NOMO-1 (cell line): ENCODE results near the gene MTA1.

Experiments used
- DNase-seq, 2 experiments: peaks; one replicate each; lab custom pipeline; 2025; ENCODE audit not compliant: unreplicated experiment in 2 of 2; lab: John Stamatoyannopoulos, UW

MTA1 gene

GRCh38 chr14:105495990-105496830 is 76.6 kb downstream of the MTA1 start:
- no peak for DNase-seq

DNA sequence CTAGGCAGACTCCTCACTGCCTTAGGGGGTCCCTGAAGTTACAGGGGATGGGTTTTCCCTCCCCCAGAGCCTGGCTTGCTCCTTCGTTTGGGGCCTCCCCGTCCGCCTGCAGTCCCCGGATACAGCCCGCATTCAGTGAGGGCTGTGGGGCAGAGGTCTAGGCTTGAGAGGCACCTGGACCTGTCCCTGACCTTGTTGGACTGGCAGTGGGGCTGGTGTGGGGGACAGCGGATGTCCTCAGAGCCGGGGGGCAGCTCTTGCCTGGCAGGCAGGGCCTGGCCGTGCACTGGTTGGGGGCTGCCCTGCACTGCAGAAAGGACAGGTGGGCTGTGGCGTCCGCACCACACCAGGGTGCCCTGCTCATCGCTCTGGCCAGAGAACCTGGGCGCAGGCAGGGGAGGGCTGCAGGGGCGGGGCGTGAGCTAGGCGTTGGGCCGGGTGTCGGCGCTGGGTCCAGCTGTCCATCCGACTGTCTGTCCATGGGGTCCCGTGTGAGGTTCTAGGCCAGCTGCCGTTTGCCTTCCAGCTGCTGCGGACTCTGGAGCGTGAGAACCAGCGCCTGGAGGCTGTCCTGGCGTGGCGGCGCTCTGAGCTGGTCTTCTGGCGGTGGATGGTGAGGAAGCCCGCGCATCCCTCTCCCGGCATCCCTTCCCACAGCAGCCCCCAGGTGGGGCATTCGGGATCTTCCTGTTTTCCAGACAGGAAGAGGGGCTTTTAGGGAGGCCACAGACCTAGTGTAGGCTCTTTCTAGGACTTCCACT is 77.4 kb downstream of the MTA1 start:
- DNase-seq, result no peak

GRCh38 chr14:105497671-105498429 is 78.2 kb downstream of the MTA1 start:
- no peak for DNase-seq

DNA sequence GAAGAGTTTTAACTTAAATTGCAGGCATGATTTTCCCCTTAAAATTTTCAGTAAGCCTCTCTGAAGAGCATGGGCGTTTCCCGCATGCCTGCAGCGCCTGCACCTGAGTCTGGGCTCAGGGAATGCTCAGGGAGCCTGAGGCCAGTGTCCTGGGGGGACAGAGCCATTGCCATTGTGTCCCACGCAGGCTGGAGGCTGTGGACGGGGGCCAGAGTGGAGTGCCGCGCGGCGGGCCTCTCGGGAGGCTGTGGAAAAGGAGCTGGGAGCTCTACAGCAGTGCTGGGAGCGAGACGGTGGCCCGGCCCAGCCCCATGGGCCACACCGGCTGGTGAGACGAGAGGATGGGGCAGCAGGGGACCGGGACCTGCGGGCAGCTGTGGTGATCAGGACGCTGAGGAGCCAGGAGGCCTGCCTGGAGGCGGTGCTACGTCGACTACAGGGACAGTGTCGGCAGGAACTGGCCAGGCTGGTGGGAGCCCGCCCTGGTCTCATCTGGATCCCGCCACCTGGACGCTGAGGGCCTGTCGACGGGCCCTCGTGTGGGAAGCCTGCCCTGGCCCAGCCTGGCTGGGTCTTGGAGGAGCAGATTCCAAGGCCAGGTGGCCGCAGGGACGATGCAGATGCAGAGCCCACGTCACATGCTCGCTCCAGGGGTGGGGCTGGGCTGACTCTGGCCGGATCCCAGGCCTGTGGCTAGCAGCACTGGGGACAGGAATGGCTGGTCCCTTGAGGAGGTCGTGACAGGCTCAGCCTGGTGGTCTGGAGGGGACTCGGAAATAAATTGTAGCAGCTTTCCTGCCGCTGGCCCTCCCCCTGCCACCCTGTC is 79.0 kb downstream of the MTA1 start:
- DNase-seq, result no peak

DNA sequence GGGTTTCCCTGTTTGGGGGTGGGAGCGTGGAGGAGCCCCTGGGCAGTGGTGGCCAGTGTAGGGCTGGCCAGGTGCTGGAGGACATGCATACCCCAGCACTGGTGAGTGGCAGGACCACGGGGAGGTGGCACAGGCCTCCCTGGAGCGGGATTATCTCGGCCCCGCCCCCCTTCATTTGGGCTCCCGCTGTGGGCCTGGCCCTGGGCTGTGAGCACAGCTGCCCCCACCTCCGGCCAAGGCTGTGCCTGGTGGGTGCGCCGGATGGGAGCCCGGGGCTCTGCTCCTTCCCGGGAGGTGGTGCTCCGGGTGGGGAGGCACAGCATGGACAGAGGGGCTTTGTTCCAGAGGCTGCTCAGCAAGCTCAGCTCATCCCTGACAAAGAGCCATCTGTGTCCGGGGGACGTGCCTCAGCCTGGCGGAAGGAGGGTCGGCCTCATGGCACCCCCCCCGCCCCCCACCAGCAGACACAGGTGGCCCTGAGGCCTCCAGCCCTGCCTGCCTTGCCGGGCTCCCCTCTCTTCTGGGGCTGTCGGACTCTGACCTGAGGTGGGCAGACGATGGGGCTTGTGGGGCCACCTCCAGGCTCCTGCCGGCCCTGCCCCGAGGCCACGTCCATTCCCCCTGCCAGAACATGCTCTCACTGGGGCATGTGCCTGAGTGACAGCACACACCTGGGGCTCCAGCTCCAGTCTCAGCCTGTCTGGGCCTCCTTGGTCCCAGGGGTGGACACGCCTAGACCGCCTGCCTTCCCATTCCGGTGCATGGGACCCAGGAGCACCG is 79.8 kb downstream of the MTA1 start:
- DNase-seq, result no peak

DNA sequence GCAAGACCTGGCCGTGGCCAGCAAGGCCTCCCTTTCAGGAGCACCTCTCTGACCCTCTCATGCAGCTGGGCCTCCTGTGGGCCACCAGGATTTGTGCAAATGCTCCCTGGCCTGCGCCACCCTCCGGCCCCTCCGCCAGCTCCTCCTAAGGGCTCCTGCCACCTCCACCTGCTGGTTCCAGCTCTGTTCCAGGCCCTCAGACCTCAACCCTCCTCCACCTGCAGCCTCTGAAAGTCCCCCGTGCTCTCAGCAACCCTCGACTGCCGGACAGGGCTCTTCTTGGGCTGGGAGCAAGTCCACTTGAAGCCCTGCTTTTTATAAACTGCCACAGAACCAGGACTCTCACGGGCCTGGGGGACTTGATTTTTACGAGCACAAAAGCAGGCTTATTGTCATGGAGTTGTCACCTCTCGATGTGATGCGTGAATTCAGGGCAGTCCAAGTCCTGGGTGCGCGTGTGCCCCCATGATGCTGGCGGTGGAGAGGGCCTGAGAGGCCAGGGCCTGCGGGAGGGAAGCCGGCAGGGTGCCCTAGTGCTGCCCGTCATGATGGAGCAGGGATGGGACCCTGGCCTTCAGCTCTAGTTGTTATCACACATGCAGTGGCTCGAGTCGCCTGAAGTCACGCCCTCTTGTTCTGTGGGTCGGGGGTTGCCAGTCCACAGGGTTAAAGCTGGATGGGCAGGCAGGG is 80.6 kb downstream of the MTA1 start:
- no peak for DNase-seq

DNA sequence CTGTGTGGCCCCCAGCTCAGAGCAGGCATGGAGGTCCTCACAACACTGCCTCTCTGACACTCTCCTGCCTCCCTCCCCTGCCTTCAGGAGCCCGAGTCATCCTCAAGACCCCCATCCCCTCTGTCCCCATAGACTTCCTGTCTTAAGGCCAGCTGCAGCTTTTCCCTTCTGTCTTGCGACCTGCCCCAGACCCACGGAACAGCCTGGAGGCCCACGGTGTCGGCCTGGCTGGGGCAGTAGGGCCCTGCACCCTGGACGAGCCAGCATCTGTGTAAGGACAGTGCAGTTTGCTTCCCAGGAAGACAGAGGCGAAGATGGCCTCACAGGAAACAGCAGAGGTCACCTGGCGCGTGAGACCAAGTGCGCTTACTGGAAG is 81.1 kb downstream of the MTA1 start:
- no peak for DNase-seq

GRCh38 chr14:105501504-105502291 is 82.1 kb downstream of the MTA1 start:
- DNase-seq, result no peak

DNA sequence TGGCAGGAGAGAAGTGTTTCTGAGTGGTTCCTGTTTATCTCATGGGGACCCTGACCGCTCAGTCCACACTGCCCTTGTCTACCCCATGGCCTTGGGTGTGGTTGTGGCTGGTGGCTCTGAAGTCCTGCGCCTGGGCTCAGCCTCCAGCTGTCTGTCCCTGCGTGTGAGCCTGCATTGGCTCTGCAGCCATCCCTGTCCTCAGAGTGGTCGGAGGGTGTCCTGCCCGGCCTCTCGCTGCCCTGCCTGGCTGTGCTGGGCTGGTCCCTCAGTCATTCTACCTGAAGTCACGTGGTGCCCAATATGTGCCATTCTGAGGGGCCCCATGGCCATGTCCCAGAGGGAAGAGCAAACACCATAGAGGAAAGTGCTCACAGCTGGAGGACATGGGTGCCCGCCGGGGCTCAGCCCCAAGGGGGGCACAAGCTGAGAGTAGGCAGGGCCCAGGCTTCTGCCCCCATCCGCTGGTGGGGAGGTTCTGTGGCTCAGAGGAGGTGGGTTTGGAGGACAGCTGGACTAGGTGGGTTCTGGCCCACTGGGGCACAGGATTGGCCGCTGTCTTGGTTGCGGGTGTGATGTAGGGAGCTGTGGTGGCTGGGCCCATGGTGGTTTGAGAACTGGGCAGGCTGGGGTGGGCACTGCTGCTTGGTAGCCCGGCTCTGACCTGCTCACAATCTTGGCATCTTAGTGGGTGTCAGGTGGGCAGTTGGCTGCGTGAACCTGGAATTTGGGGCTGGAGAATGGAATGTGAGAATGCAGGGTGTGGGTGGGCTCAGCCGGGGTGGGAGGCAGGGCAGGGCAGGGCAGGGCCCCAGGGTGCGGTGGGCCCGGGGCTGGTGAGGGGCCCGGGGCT is 83.0 kb downstream of the MTA1 start:
- DNase-seq, result no peak

GRCh38 chr14:105503296-105503640 is 83.6 kb downstream of the MTA1 start:
- DNase-seq, result no peak

DNA sequence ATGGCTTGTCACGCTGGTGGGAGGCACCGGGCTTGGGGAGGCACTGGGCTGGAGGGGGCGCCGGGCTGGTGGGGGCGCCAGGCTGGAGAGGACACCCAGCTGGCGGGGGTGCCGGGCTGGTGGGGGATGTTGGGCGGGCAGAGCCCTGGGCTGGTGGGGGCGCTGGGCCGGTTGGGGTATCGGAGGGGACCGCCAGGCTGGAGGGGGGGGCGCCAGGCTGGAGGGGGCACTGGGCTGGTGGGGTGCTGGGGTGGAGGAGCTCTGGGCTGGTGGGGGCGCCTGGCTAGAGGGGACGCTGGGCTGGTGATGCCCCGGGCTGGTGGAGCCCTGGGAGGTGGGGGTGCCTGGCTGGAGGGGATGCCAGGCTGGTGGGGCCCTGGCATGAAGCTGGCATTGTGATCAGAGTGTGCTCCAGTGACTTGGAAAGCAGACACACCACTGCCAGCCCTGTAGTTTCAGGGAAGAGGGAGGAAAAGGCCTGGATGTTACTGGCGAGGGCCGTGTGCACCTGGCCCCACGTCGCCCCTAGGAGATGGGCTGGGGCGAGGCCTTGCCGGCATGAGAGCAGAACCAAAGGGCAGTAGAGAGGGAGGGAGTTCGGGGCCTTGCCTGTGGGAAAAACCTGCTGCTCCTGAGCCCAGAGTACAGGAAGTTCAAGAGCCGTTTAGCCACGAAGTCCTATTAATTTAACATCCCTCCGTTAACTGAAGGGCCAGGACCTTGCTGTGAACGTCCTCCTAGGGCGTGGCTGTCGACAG is 84.5 kb downstream of the MTA1 start:
- no peak for DNase-seq

- DNase-seq, result no peak
Observed at GRCh38 chr14:105505101-105505500, 85.5 kb downstream of the MTA1 start.

DNA sequence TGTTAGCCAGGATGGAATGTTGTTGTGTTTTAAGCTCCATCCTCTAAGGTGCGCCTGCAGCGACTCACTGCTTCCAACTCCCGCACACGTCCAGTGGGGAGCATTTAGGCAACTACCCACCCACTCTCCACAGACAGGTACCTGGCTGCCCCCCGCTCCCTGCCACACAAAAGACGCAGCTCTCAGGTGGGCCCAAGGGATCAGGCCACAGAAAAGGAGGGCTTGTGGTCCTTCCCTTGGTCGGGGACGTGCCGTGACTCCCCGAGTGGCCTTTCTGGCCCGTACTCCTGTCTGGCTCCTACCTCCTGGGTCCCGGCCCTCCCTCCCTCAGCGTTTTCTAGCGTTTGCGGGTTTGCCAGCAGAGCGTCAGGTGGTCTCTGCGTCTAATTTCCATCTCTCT is 87.6 kb downstream of the MTA1 start:
- no peak for DNase-seq

DNA sequence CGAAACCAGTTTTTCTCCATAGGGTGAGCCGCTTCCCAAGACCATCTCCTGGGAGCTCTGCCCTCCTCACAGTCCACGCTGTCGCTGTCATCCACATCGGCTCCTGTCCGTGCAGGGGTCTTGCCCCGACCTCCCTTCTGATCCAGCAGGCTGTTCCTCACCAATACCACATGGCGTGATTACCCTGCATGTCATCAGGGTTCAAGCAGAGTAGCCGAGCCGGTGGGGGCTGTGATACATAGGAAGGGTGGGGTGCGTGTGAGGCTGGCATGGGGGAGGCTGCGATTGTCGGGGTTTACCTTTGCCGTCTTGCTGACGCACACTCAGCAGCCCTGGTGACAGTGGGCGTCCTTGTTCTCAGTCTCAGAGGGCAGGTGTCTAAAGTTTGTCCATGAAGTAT is 88.4 kb downstream of the MTA1 start:
- DNase-seq, result no peak

DNA sequence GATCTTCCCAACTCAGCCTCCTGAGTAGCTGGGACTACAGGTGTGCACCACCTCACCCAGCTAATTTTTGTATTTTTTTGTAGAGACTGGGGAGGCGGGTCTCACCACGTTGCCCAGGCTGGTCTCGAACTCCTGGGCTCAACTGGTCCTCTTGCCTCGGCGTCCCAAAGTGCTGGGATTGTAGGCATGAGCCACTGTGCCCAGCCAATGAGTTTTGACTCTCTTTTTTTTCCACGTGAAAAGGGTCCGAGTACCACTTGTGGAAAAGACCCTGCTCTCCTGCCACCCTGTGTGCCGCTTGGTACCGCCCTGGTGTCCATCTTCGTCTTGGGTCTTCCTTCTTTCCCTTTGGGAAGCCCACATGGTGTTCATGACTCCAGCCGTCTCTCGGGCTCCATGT is 89.0 kb downstream of the MTA1 start:
- DNase-seq, result no peak

- no peak for DNase-seq
Observed at GRCh38 chr14:105517096-105517495, 97.5 kb downstream of the MTA1 start.
